Left kidney (tissue), 2 donors: ENCODE results near the gene SULT4A1. TPM values are rescaled to one million over a fixed set of nuclear protein-coding genes. Genes with fewer than 3 reads are reported as not detected.

Experiments used
- DNase-seq: peaks from one replicate; pipeline ENCODE4 v3.0.0-alpha.2; 2013
- polyA plus RNA-seq: library from polyadenylated mRNA; unstranded; fragments of 120-200 nt; gene quantifications from one replicate; pipeline ENCODE4 v1.2.1, GENCODE V29; 2013; ENCODE audit not compliant: insufficient read length

Gene SULT4A1
- polyA plus RNA-seq, 1 donor, result 4.0 TPM

DNA sequence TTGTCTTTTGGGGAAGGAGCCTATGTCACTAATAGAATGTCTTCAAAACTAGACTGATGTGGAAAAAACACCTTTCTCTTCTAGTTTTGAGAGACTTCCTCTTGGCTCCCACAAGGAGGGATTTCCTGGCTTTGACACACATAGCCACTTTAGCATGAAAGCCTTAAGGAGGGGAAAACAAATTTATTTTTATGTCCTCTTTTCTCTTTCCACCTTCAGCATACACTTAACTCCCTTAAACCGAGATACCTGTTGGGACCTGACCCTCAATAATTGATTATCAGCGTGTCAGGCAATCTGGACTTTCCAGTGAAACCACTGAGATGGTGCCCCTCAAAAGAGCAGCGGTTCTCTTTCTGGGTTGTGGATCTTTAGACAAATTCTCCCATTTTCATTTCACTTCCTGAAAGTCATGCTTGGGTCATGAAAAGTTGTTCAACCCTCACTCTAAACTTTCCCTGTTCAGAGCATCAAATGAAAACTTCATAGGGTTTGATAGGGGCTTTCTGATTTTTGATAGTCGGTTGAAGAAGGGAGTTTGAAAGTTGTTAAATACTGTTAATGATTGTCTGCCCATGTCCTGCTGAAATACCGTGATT, 59.3 kb downstream of the SULT4A1 start:
- no peak for DNase-seq

DNA sequence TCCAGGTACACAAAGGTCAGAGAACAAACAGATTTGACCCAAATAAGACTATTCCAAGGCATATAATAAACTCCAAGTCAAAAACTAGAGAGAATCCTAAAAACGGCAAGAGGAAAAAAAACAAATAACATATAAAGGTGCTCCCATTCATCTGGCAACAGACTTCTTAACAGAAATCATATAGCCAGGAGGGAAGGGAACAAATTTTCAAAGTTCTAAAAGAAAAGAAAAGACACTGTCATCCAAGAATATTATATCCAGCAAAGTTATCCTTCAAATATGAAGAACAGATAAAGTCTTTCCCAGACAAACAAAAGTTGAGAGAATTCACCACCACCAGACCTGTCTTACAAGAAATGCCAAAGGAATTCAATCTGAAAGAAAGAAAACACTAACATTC, 61.3 kb downstream of the SULT4A1 start:
- no peak for DNase-seq

DNA sequence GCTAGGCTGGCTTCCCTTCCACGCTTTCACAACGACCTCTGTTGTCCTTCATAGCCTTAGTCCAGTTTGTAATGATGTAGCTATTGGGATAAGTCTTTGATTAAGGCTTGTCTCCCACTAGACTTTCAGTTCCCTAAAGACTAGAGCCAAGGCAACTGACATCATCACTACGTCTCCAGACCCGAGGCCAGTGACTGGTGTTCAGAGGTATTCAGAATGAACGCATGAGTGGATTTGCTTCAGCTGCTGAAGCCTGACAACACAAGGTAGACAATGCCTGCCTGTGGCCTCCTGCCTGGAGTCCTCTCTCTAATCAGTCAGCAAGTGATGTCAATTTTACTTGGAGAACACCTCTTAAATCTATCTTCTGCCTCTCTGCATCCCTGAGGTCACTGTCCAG, 63.8 kb downstream of the SULT4A1 start:
- no peak for DNase-seq

DNA sequence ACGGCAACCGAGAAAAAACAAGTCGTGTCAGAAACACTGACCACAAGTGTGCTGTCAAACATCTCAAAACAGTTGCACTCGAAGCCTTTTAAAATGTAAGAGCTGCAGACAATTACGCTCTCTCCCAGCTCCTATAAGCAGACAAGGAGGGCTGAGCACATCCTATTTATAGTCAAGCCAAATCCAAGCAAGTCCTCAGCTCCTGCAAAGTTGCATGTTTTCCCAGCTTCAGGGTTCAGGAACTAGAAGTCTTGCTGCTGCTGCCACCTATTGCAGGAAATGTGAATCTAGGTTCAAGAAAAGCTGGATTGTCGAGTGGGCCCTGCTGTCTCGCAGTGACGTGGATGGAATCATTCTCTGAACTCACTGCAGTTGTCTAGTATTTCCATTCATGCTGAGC, 65.7 kb downstream of the SULT4A1 start:
- DNase-seq, result peak; percentile 41

DNA sequence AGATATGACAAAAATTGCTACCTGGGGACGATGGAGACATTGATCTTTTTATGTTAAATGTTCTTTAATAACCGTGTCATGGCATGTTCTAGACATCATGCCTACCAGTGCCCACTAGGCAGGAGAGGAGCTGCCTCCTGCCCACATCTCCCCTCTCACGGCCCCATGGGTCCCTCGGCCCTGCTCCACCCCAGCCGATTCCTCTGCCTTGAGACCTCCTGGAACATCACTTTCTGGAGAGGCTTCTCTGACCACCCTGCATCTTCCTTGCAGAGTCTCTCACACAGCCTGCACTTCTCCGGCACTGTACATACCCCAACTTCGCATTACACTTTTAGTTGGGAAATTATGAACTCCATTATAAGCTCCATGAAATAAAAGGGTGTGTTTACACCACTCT, 67.0 kb downstream of the SULT4A1 start:
- DNase-seq, result no peak

DNA sequence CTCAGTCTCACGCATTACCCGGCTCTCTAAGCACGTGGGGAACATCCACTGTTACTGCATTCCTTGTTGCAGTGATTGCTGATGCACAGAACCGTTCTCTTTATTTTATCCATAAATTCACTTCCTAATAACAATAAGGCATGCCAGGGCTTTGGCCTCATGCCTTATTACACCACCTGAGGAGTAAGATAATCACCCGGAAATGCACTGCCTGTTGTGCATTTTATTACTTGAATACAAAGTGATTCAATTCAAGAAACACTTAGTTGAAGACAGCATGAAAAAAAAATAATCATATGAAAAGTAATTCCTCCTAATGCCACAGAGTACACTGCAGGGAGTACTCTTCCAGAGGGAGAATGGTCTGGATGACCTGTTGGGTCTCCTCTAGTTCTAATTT, 69.4 kb downstream of the SULT4A1 start:
- no peak for DNase-seq

DNA sequence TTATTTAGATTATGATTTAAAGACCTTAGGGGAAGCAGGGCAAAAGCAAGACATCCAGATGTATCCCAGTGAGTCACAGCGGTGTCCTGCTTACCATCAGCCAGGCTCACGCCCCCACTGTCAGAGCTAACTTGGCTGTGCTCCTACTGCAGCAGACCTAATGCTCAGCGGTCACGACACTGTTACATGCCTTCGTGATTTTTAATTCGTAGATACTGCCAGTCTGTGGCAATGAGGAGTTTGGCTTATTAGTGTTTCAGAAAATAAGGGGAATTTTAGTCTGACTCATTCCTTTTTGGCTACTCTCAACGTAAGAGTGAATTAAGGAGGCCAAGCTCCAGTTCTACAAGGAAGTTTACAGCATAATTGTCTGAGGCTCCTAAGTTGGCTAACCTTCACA, 72.9 kb downstream of the SULT4A1 start:
- DNase-seq, result no peak

DNA sequence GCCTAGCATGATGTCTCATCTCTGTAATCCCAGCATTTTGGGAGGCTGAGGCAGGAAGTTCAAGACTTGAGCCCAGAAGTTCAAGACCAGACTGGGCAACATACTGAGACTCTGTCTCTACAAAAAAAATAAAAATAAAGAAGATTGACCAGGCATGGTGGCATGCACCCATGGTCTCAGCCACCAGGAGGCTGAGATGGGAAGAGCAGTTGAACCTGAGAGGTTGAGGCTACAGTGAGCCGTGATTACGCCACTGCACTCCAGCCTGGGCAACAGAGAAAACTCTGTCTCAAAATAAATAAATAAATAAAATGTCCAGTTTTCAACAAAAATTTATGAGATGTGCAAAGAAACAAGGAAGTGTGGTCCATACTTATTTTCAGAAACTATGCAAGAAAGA, 78.5 kb downstream of the SULT4A1 start:
- DNase-seq, result no peak

DNA sequence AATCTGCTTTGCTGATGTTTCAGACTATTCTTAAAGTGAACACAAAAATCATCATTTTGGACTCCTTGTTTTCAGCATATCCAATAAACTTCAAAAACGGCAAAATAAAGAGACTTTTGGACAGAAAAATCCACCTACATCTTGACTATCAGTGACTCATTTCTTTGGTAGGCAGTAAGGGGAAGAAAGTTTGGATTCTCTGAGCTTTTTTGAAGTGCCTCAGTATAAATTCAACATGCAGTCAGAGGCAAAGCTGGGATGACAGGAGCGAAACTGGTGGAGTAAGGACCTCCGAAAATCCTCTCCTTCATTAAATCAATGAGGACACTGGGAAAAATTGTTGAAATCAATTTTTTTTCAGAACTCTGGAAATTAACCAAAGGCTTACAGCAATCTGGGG, 79.9 kb downstream of the SULT4A1 start:
- no peak for DNase-seq

DNA sequence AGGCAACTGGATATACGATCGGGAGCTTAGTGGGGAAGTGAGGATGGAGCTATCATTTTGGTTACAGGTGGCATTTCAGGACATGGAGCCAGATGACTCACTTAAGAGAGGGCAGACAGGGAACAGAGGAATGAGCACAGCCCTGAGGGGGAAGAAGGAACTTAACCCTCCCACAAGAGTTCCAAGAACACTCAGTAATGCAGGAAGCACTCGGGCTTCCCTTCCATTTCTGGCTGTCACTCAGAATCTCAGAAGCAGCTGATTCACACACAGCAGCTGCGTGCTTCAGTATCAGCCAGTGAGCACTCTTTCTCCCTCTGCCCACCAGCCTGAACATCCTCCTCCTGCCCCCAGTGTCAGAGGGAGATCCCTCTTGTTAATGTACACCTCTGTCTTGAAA, 85.0 kb downstream of the SULT4A1 start:
- DNase-seq, result no peak

DNA sequence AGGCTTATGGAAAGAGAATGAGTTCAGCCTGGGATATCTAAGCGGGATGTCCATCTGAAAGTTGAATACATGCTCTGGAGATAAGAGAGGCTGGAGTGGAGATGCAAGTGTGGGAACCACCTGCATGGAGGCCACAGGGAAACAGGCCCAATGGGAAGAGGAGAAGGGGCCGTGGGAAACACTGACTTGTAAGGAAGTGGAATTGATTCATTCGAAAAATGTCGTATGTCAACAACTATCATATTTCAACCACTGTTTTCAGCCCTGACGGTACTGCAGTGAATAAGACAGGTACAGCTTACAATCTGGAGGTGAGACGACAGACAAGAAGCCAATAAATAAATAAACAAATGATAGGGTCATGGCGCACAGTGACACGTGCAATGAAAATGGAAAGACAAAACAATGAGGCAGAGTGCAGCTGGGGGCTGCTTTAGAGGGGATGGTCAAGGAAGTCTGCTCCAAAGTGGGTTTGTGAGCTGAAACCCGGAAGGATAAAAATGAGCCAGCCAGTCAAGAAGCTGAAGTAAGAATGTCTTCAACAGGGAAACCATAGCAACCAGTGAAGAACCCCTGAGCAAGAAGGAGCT, 86.1 kb downstream of the SULT4A1 start:
- no peak for DNase-seq

Other genes starting within 250 kb of the SULT4A1 start
- gene EFCAB6, start 50.2 kb downstream of the SULT4A1 start, polyA plus RNA-seq, result 6.5 TPM
- 0.10 TPM for gene PNPLA5, start 29.5 kb upstream of the SULT4A1 start, polyA plus RNA-seq
- 2.0 TPM for gene PNPLA3, start 61.3 kb upstream of the SULT4A1 start, polyA plus RNA-seq
- 60.5 TPM for gene SAMM50, start 92.9 kb upstream of the SULT4A1 start, polyA plus RNA-seq
- gene PARVB, start 161.8 kb upstream of the SULT4A1 start, polyA plus RNA-seq, result 17.9 TPM